HepG2 (cell line): ENCODE data around the gene GPLD1.

Experiments used
- BHLHE40 ChIP-seq: IDR thresholded peaks from 2 replicates; pipeline ENCODE4 v1.6.1; 2011; ENCODE audit warnings: low read length, improper control_type of control experiment
- CTCF ChIP-seq: sonication (generic); formaldehyde crosslinking; IDR thresholded peaks from 2 replicates; pipeline ENCODE4 v1.5.0; 2020; ENCODE audit warnings: mild to moderate bottlenecking, missing genetic modification reagents, moderate library complexity
- EP300 ChIP-seq, 3 experiments: sonication (generic) in 1 of 3; formaldehyde crosslinking in 1 of 3; IDR thresholded peaks; 2 replicates each; pipeline versions ENCODE4 v1.5.1 to v1.6.1; 2011 to 2020; ENCODE audit warnings: low read depth in 2 of 3, low read length in 2 of 3, borderline replicate concordance in 1 of 3, improper control_type of control experiment in 1 of 3, mild to moderate bottlenecking in 1 of 3, missing genetic modification reagents in 1 of 3, moderate library complexity in 1 of 3
- ZNF354B ChIP-seq: sonication (generic); formaldehyde crosslinking; IDR thresholded peaks from 2 replicates; pipeline ENCODE4 v1.8.0; 2022; ENCODE audit warnings: mild to moderate bottlenecking, missing genetic modification reagents

DNA sequence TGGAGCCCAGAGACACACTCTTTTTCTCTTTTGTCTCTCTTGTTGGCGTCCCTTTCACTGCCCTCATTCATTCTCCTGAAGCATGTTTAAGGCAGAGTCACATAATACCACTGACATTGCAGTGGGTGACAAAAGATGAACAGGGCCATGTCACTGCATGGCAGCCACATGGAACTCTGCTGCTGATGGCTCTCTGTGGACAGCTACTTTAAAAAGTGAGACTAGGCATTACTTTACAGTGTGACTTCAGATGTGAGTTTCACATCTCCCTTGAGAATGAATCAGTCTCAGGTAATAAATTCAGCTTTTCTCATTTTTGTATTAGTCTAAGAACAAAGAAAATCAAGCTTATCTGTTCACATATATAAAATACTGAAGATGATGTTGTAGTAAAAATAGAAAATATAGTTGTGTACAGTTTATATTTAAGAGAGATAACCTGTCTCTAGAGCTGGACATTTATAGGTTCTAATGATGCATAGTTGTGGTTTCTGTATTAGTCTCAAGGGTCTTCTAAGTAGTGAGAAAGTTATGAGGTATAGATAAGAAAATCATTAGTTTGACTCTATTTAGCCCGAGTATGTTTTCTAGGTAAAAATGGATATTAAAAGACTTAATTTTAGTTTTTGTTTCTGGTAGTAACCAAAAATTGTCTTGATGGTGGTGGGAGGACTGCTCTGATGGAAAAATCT is 80.5 kb downstream of the GPLD1 start:
- TF ChIP-seq EP300 (IDR thresholded peaks at IDR 0.05; ENCODE audit: low read depth in 2 of 2, low read length in 2 of 2) (no peak), EP300 (CRISPR knock-in tag; IDR thresholded peaks at IDR 0.05; ENCODE audit: borderline replicate concordance) (no peak), ZNF354B (CRISPR knock-in tag) (no peak), CTCF (CRISPR knock-in tag) (no peak), BHLHE40 (no peak)
